ENCODE measurements around the gene NBPF12. TPM values are rescaled to one million over a fixed set of nuclear protein-coding genes. Genes with fewer than 3 reads are reported as not detected.

Gene NBPF12
- total and polyA plus RNA-seq, 2 donors (not counting 3 experiments of a cell fraction or from before 2014, with no cell fraction given) = 6.3 to 10.7 TPM

Other genes with a start within 250 kb of the NBPF12 start
- 6.2 and 8.1 TPM in 2 replicates for gene PRKAB2, start 234.1 kb downstream of the NBPF12 start, total RNA-seq
- 7.4 and 7.7 TPM in 2 replicates for gene PRKAB2, start 234.1 kb downstream of the NBPF12 start, polyA plus RNA-seq

All from endothelial cell of umbilical vein (primary cell).